Endothelial cell of umbilical vein (primary cell): ENCODE measurements around the gene LCT.

ENCODE experiments used
- EZH2 ChIP-seq: IDR thresholded peaks from 2 replicates; pipeline ENCODE4 v1.6.1; 2012; ENCODE audit warnings: borderline replicate concordance, low read depth, mild to moderate bottlenecking, moderate library complexity, low read length, inconsistent platforms; ENCODE audit not compliant: severe bottlenecking
- MAX ChIP-seq: IDR thresholded peaks from 2 replicates; pipeline ENCODE4 v1.6.1; 2011; ENCODE audit not compliant: insufficient read depth, insufficient read length
- MYC ChIP-seq: IDR thresholded peaks from one replicate; pipeline ENCODE4 v1.6.1; 2011; ENCODE audit warnings: mild to moderate bottlenecking, low read depth, low read length
- POLR2A ChIP-seq: IDR thresholded peaks from 2 replicates; pipeline ENCODE4 v1.6.1; 2012; ENCODE audit warnings: low read depth, mild to moderate bottlenecking, control low read depth, low read length

GRCh38 chr2:135743860-135744259, 93.1 kb downstream of the LCT start:
- no peak for TF ChIP-seq MAX
- TF ChIP-seq POLR2A, result no peak
- TF ChIP-seq MYC, result no peak
- TF ChIP-seq EZH2, result no peak
